Measurements from ENCODE around the gene ADGB.
A peak's percentile ranks its signal among the peaks of the same experiment; 100 is the strongest.
"Not testable (repeated sequence)": the region's sequence is repeated elsewhere in the genome, so short reads cannot be mapped to it uniquely, and the experiment has no call there.

ADGB gene

DNA sequence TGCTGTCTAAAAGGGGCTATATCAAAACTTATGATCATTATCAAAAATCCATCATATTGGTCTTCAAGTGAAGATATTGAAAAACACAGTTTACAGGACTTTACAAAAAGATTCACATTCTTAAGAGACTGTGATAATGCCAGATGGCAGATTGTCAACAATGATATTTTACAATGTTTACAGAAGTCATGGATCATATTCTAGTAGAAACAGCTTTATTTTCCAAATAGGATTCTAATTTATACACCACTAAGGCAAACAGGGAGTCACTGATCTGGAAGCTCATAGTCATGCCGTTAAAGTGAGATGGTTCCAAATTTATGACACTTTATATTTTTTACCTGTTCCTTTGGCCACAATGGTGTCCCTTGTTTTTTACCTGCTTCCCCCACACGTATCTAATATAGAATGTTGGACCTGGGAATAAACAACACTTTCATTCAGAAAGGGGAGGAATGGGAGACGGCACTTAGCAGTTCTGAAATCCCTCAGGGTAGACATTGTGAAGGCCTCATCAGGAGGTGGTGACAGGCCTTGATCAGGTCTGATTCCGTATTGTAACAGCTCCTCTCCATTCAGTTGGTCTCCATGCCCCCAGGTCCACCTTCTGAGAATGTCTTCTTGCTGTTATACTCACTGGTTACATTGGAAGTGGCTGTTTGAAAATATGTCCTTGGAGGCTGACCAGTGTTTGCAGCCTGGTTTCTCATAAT is 228.6 kb downstream of the ADGB start:
- no peak for DNase-seq

- no peak for DNase-seq
Measured at GRCh38 chr6:146829792-146830565, 231.2 kb downstream of the ADGB start.

- no peak for DNase-seq
Measured at GRCh38 chr6:146833157-146833556, 234.4 kb downstream of the ADGB start.

- DNase-seq = no peak
Measured at GRCh38 chr6:146840216-146840615, 241.4 kb downstream of the ADGB start.

- DNase-seq = no peak
Measured at GRCh38 chr6:146840641-146841040, 241.9 kb downstream of the ADGB start.

DNA sequence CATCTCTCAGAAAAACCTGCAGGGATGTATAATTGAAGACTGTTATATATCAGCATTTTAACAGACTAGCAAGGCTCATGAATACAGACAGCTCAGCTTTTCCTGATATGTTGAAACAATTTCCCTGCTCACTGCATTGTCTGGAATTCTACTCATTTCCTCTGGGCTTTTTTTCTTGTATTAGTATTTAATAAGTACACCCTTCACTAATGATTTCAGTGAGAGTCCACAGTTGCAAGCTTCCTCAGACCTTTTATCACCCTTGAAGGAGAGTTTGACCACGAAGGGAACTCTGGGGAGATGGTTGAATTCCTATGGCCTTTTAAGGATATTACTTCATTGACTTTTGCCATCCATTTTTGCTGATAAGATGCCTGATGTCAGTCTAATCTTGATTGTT is 248.7 kb downstream of the ADGB start:
- no peak for DNase-seq

DNA sequence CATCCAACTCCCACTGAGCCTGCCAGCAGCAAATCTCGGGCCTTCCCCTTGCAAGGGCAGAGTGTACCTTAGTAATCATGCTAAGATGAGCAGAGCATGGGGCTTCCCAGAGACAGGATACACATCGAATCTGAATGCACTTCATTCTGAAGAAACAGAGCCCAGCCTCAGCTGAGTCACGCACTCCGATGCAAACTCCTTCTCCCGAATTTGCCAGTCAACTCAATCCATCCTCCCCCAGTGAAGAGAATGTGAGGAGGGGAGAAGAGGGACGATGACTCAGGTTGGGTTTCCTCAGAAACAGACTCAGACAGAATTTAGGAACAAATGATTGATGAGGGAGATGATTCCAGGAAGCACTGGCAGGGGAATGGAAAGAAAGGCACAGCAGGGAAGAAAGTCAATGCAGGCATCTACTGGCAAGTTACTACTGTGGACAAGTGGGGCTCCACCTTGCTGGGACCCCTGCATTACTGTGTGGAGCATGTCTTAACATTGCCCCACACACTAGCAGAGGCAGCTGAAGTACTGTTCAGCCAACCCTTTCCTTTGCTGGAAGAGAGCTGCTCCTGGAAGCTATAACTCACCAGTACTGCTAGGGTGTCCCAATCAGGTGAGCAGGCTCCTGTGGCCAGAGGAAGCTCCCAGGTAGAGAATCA is 251.6 kb downstream of the ADGB start:
- DNase-seq = no peak

DNA sequence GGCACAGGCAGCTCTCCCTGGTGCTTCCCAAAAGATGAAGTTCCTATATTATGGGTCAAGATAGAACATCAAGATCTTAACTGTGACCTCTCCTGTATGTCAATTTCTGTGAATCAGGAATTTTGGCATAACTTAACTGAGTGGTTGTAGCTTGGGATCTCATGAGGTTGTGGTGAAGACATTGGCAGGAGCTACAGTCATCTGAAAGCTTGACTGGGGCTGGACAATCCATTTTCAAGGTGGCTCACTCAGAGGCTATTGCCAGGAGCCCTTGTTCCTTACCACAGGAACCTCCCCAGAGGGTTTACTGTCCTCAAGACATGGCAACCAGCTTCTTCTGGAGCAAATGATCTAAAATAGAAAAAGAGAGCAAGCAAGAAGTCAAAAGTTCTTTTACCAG is 252.2 kb downstream of the ADGB start:
- DNase-seq = no peak

- no peak for DNase-seq
Measured at GRCh38 chr6:146851837-146852236, 253.1 kb downstream of the ADGB start.

DNA sequence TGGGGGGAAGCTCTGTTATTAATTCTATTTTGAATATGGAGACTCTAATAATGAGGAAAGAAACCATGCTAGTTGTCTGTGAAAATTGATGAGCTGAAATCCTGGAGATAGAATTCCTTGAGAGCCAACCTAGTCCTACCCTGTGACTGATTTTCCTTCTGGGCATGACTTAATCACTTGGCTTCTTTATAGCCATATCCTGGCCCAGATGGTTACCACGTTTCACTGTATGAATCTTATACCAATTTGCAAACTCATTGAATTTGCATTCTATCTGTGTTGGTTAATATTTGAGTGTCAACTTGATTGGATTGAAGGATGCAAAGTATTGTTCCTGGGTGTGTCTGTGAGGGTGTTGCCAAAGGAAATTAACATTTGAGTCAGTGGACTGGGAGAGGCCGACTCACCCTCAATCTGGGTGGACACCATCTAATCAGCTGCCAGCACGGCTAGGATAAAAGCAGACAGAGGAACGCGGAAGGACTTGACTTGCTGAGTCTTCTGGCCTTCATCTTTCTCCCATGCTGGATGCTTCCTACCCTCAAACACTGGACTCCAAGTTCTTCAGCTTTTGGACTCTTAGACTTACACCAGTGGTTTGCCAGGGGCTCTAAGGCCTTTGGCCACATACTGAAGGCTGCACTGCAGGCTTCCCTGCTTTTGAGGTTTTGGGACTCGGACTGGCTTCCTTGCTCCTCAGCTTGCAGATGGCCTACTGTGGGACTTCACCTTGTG is 255.9 kb downstream of the ADGB start:
- not testable (repeated sequence) for DNase-seq

DNA sequence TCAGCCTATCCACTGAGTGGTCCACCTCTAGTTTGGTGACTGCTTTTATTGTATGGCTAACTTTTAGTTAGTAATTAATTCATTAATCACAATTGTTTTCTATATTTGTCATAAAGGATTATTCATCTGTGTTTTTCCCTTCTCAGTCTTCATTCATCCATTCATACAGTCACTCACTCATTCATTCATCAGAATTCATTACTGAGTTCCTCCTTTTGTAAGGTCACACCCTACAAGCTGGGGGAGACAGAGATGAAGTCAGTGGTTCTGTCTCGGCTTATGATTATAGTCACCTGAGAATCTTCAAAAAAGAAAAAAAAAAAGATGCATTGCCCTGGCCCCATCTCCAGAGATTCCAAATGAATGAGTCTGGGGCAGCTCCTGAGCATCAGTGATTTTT is 257.1 kb downstream of the ADGB start:
- no peak for DNase-seq

DNA sequence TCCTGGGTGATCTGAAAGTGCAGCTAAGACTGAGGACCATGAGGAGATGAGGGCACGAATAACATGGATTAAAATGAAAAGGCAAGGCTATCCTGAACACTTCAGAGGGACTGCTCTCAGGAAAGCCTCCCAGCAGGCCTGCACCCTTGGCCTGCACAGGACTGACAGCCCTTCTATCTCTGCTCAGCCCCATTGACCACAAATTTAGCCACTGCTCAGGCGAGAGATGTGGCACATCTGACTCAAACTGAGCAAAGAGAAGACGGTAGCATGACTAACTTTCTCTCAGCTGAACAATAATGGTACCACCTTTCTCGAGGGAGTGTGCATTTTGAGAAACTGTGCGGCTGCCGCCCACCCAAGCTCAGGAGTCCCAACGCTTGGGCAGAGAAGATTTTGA is 257.5 kb downstream of the ADGB start:
- no peak for DNase-seq

DNA sequence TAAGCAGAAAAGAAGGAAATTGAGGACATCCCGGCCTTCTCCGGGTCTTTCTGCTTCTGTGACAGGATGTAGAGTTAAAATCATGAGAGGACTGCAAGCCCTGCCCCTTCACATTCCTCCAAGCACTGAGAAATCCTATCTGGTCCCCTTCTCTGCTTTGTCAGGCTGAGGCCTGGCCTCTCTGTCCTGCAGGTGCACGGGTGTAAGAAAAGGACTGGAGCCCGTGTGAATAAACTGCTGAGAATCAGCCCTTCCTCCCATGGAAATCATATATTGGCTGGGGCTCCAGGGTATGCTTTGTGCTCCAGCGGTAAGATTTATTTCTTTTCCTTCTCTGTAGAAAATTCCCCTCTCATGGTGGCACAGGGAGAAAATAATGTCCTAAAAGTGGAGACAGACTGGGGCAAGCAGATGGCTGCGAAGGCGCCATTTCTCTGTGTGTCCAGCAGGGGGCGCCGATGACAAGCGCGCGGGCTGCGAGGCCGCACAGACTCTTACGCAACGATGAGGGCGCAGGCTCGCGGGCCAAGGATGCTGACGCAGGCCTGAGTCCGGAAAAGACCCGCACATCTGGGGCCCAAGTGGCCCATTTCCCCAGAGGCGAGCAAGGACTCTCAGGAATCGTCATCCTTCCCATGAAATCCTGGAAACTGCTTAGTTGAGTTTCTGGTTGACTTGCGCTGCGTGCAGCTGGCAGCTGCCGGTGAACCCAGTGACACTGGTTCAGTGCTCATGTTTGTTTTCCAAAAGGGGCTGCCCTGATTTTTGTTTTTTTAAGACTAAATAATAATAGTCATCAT is 258.6 kb downstream of the ADGB start:
- peak; percentile 68 to 73 for DNase-seq

DNA sequence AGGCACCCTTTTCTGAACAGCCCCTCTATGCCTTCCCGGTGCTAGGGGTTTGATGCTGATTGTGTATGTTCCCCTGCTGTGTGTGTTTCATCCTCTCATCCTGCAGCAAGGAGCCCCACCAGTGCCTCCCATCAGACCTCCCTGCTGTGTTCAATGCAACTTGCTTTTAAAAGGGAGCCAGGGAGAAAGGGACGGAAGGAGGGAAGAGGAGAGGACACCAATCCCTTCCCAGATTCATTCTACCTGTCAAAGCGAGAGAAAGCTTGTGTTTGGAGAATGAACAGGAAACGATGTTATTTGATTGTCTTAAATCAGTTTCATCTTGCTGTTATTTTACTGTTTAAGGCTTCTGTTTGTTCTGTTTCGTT is 259.2 kb downstream of the ADGB start:
- DNase-seq = no peak

DNA sequence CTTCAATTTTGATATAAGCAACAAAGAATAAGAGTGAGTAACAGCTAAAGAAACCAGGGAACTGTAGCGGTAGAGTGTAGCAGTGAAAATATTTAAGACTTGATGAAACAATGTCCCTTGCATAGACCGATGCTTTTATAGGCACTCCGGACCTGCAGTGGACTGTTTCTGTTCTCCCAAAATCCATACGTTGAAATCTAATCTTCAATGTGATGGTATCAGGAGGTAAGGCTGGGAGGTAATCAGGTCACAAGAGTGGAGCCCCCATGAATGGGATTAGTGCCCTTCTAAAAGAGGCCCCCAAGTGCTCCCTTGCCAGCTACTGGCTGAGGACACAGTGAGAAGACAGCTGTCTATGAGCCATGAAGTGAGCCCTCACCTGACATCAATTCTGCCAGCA is 260.4 kb downstream of the ADGB start:
- no peak for DNase-seq

DNA sequence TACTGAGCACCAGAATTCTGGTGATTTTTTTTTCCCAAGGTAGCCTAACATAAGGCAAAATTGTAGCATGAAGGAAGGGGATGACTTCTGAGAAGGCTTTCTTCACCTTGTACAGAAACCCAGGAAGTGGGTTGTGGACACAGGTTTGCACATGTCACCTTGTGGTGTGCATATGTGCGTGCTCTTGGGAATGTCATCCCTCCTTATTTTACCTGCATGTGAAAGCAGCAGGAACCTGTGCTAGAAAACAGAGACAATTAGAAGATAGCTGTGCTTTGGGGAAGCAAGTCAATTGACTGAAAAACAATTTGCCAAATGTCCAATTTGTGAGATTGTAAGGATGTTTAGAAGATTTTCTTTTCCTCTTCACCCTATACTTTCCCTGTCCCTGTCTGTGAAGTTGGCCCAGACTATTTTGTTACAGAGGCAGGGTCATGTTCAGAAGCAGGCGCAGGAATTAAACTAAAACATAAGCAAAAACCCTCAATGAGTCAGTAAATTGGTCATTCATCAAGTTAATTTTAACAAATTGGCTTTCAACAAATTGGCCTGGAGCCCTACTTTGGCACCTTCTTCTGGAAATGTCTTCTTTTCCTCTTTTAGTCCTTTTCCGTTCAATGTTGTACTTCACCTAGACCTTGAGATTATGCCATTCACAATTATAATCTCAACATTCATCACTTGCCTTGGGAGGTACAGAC is 261.2 kb downstream of the ADGB start:
- DNase-seq = no peak

DNA sequence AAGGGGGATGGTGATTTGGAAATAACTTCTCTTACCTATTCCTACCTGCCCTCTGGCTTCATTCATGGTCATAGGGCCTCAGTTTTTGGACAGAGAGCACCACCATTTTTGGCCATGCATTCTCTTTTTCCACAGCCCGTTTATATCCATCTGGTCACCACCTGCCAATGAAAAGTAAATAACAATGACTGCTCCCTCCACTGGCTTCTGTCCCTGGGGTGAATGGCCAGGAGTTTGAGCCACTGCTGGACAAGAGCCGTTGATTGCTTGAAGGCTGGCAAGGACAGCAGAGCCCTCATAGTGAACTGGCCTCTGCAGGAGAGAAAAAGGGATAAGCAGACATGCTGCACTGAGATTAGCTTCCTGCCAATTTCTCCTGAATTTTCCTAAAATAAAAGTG is 261.8 kb downstream of the ADGB start:
- DNase-seq = no peak

DNA sequence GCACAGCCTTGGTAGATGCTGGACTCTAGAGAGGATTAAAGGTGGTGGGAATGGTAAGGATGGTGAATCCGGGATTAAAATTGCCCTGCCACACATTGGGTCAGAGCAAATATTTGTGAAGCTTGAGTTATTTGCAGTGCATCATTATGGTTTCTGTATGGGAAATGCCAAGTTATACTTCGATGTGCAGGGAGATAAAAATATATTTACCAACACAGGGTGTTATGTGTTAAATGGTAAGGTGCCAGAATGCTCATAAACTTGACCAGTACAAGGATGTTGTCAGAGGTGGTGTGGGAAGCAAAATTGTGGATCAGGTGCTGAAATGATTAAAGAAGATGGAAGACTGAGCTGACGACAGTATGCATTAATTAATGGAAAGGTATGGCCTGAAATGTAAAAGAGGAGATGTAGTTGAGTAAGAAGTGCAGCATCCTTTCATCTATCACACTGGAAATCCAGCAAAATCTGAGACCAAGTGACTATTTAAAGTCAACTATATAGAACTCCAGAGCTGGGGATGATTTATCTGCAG is 262.3 kb downstream of the ADGB start:
- DNase-seq = no peak

- DNase-seq = no peak
Measured at GRCh38 chr6:146861716-146862115, 262.9 kb downstream of the ADGB start.

DNA sequence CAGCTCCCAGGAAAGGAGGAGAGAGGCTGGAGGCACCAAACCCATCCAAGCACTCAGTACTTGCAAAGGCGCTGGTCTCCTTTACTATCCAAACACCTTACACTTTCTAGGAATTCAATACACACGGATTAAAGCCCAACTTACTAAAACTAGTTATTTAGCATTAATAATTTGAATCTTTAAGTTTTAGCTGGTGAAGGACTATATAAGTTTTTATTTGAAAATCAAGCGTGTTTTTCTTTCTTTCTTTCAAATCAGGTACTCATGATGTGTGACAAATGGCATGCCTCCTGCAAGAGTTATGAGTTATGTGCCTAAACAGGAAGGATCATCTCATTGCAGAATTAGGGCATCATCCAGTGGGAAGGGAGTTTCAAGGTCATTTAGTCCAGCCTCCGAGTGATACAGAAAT is 263.7 kb downstream of the ADGB start:
- DNase-seq = no peak

DNA sequence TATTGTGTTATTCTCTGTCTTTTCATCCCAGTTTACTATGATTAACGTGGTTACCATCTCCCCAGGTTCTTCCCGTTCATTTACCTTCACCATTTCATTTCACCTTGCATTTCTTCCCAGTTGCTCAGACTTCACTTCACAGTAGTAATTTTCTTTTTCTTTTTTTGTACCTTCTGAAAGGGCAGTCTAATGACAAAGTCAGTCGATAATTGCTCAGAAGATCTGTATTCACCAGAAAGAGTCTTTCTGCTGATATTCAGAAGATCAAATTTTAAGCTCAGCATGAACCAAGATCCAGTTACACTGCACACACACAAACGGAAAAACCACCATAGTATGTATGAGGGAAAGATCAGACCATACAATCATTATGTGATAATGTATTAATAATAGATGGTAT is 265.5 kb downstream of the ADGB start:
- no peak for DNase-seq

DNA sequence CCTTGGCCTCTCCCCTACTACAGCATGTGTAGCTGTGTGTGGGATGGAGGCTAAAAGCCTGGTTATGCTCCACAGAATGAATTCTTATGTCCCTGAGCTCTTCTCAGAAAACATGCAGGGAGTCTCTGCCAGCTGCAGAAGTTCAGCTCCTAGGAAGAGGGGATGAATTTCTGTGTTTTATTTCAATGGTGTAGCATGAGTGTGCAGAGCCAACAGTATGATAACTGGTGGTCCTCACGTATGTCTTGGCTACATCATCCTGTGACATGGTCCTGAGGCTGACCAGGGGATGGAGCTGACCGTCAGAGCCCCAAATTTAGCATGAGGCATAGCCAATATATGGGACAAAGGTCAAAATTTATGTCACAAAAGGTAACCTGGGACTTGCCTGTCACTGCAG is 266.1 kb downstream of the ADGB start:
- DNase-seq = no peak

Measured in CD4-positive, alpha-beta T cell treated with Interleukin-1 beta for 1 hour (primary cell).